ENCODE data around the gene NIPBL.

DNA sequence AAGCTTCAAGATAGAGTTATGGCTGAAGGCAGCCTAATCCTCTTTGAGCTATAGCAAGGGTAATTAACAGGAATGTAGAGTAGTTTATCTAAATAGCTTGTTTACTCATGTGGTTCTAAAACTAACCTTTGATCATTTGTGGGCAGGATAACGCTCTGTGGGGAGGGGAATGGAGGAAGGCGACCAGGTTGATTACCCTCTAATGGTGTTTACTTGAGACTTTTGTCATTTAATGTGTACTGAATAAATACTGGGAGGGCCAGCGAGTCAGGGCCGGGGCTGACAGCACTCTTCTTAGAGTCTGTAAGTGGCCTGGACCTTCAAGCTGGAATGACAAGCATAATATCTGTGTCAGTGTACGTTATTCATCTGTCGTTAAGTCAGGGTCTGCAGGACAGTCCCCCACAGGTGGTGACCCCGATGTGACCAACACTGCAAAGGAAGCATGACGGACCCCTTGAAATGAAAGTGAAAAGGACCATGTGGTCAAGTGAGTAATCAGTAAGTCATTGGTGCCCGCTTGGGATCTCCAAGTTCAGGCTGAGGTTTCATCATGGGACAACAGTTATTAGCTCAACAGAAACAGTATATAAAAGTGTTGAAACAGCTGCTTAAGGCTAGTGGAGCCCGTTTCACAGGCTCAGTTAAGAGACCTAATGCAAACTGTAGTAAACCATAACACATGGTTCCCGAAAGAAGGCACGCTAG, 210.1 kb downstream of the NIPBL start:
- TF ChIP-seq, protein P1, sequence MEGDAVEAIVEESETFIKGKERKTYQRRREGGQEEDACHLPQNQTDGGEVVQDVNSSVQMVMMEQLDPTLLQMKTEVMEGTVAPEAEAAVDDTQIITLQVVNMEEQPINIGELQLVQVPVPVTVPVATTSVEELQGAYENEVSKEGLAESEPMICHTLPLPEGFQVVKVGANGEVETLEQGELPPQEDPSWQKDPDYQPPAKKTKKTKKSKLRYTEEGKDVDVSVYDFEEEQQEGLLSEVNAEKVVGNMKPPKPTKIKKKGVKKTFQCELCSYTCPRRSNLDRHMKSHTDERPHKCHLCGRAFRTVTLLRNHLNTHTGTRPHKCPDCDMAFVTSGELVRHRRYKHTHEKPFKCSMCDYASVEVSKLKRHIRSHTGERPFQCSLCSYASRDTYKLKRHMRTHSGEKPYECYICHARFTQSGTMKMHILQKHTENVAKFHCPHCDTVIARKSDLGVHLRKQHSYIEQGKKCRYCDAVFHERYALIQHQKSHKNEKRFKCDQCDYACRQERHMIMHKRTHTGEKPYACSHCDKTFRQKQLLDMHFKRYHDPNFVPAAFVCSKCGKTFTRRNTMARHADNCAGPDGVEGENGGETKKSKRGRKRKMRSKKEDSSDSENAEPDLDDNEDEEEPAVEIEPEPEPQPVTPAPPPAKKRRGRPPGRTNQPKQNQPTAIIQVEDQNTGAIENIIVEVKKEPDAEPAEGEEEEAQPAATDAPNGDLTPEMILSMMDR (conservative IDR thresholded peaks at IDR 0.05) = no peak
- no peak for TF ChIP-seq EZH2 (IDR thresholded peaks at IDR 0.05; ENCODE audit: low read depth)
